Large intestine (tissue), 3 donors: ENCODE measurements around the gene PPP1R7. TPM values are rescaled to one million over a fixed set of nuclear protein-coding genes. Genes with fewer than 3 reads are reported as not detected.
"Not testable (repeated sequence)": the region's sequence is repeated elsewhere in the genome, so short reads cannot be mapped to it uniquely, and the experiment has no call there.

Source experiments
- DNase-seq, 2 donors: peaks; one replicate each; pipeline versions ENCODE4 v3.0.0 to v3.0.0-alpha.2; 2013
- H3K27ac ChIP-seq: one replicate; pipeline ENCODE4 v1.5.1; 2013; ENCODE audit warnings: low read length
- H3K27me3 ChIP-seq: 2 replicates; pipeline ENCODE4 v1.6.1; 2013; ENCODE audit warnings: low read length; ENCODE audit not compliant: control insufficient read depth, insufficient read depth
- H3K36me3 ChIP-seq: 2 replicates; pipeline ENCODE4 v1.6.1; 2013; ENCODE audit warnings: low read length; ENCODE audit not compliant: control insufficient read depth, insufficient read depth
- H3K4me1 ChIP-seq: one replicate; pipeline ENCODE4 v1.6.1; 2013; ENCODE audit warnings: low read length; ENCODE audit not compliant: control insufficient read depth, insufficient read depth
- H3K4me3 ChIP-seq: one replicate; pipeline ENCODE4 v1.5.1; 2013; ENCODE audit warnings: low read length
- H3K9me3 ChIP-seq: one replicate; pipeline ENCODE4 v1.6.1; 2013; ENCODE audit warnings: mild to moderate bottlenecking, low read depth, low read length, moderate library complexity; ENCODE audit not compliant: control insufficient read depth
- WGBS: methylation state at CpG from one replicate; pipeline ENCODE4 v1.1.5; 2013; ENCODE audit warnings: low lambda C conversion rate; ENCODE audit not compliant: insufficient coverage; 5-methylcytosine and 5-hydroxymethylcytosine counted together
- polyA plus RNA-seq: library from polyadenylated mRNA; unstranded; fragments of 120-200 nt; gene quantifications from one replicate; pipeline ENCODE4 v1.2.1, GENCODE V29; 2013

The PPP1R7 gene
- polyA plus RNA-seq, 1 donor, result 58.4 TPM

DNA sequence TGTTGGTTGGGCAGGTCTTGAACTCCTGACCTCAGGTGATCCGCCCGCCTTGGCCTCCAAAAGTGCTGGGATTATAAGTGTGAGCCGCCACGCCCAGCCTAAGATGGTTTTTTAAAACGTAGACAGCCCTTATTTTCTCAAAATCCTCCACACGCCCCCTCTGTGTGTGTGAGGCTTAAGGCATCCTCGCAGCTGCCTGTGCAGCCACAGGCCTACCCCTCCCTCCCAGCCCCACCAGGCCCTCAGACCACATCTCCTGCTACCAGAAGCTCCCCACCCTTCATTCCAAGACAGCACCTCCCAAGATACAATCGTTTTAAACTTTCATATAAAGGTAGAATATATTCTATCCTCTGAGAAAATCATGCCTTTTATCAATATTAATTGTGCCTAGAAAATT, 43.0 kb downstream of the PPP1R7 start:
- WGBS, result no CpG with 5 or more reads among the region's 8 CpGs
- H3K27ac ChIP-seq, result no peak overlapping the region

DNA sequence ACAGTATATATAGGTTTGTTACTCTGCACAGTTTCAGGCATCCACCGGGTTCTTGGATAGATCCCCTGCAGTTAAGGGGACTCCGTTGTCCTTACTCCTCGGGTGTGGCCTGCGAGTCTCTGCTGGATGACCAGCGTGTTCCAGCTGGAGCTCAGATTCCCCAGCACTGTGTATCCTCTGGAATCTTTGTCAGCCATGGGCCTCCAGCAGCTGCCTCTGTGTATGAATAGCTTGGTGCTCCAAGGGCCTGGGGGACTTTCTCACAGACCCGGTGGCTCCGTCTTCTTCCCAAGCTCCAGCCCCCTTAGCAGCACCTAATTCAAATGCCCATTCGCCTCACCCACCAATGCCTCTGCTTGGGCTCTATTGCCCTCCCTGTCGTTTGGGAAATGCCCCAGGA, 44.5 kb downstream of the PPP1R7 start:
- no peaks in the 10 kb centered on the region for H3K27me3 ChIP-seq
- DNase-seq, result no peak
- no peaks in the 10 kb centered on the region for H3K36me3 ChIP-seq
- no peaks in the 10 kb centered on the region for H3K4me1 ChIP-seq
- no peak overlapping the region for H3K27ac ChIP-seq
- no CpG with 5 or more reads among the region's 9 CpGs for WGBS
- no peaks in the 10 kb centered on the region for H3K9me3 ChIP-seq
- H3K4me3 ChIP-seq, result no peak overlapping the region

More for the DNA sequence above, 43.0 kb downstream of the PPP1R7 start:
- Histone ChIP-seq H3K27me3 (peaks cover 4% of the 10 kb centered on the region), H3K9me3 (no peaks in the 10 kb centered on the region), H3K4me1 (no peaks in the 10 kb centered on the region), H3K4me3 (no peak overlapping the region), H3K36me3 (no peaks in the 10 kb centered on the region)
- DNase-seq, result no peak

DNA sequence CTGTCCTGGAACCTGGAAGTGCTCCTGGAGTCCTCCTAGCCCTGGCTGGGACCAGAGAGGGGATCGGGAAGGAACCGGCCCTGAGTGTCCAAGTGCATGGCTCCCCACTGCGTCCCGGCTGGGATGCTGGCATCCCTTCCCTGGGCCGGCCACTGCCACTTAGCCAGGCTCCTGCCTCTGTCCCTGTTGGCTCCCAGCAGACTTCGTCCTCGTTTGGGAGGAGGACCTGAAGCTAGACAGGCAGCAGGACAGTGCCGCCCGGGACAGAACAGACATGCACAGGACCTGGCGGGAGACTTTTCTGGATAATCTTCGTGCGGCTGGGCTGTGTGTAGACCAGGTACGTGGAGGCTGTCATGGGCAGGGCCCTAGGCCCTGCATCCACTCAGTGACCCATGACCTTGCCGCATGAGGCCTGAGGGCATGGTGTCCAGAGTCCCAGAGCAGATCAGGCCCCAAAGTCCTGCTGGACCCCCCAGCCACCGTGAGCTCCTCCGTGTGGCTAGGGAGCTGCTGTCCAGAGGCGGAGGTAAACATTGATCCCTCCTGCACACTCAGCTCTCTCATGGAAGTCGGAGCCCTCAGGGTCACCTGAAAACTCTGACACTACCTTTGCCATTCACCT, 45.4 kb downstream of the PPP1R7 start:
- no peak overlapping the region for H3K27ac ChIP-seq
- DNase-seq, result no peak
- WGBS, result no CpG with 5 or more reads among the region's 18 CpGs

DNA sequence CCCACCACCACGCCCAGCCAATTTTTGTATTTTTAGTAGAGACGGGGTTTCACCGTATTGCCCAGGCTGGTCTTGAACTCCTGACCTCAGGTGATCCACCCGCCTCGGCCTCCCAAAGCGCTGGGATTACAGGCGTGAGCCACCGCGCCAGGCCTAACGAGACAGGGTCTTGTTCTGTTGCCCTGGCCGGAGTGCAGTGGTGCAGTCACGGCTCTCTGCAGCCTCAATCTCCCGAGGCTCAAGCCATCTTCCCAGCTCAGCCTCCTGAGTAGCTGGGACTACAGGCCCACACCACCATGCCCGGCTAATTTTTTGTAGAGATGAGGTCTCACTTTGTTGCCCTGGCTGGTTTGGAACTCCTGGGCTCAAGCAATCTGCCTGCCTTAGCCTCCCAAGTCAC, 47.0 kb downstream of the PPP1R7 start:
- H3K36me3 ChIP-seq, H3K27me3 ChIP-seq, H3K4me1 ChIP-seq, H3K27ac ChIP-seq, H3K9me3 ChIP-seq, H3K4me3 ChIP-seq, DNase-seq: not testable (repeated sequence)
- no CpG with 5 or more reads among the region's 14 CpGs for WGBS

More for the DNA sequence above, 45.4 kb downstream of the PPP1R7 start:
- Histone ChIP-seq H3K27me3 (no peaks in the 10 kb centered on the region), H3K4me3 (no peak overlapping the region), H3K4me1 (no peaks in the 10 kb centered on the region), H3K36me3 (no peaks in the 10 kb centered on the region), H3K9me3 (no peaks in the 10 kb centered on the region)

DNA sequence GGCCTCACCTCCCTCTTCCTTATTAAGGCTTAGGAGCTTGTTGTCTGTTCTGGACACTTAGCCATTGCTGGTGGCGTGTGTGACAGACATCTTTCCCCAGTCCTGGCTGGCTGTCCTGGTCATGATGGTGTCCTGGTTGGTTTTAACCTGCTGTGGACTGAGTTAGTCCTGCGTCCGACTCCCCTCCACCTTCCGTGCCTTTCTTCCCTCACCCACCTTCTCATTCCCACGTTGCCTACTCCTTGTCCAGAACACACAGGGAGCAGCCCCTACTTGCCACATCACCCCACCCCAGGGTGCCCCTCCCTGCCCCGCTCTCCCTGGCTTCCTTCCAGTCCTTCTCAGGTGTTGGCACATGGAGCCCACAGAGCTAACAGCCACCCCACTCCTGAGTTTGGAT, 47.7 kb downstream of the PPP1R7 start:
- Histone ChIP-seq H3K36me3 (no peaks in the 10 kb centered on the region), H3K9me3 (no peaks in the 10 kb centered on the region), H3K4me3 (no peak overlapping the region), H3K4me1 (no peaks in the 10 kb centered on the region), H3K27ac (no peak overlapping the region), H3K27me3 (no peaks in the 10 kb centered on the region)
- no peak for DNase-seq
- WGBS, result 40% methylated on average over 1 of the region's 6 CpGs

DNA sequence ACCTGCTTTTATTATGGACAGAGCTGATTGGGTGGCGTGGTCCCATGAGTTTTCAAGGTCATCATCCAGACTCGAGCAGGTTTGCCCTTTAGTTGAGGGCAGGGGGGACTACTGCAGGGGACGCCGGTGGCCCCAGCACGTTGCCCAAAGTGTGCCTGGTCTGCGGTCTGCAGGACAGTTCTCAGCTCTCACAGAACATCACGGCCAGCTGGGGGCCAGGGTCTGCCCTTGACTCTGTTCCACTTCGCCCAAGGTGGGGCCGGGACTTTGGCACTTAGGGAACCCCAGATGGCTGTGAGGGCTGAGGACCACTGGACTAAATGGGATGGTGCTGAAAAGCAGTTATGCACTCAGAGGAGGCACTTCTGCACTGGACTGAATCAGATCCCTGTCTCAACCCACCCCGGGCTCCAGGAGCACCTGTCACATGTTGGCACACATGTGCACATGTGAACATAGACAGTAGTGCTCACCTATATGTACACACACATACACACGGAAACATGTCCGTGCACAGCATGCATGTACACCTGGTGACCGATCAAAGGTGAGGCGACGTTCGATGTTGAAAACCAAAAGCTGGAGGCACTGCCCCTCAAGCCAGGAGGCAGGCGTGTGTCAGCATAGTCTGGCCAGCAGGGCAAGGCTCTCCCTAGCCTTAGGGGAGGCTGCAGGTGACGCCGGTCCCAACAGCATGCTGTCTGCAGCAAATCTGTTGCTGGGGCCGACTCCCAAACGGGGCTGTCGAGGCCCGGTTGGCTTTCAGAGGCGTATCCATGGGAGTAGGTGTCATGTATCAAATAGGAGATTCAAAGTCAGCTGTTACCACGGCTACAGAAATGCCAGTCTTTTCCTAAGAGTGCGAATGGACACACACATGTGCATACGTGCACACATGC, 48.4 kb downstream of the PPP1R7 start:
- no peaks in the 10 kb centered on the region for H3K27me3 ChIP-seq
- DNase-seq, result no peak
- no peaks in the 10 kb centered on the region for H3K36me3 ChIP-seq
- H3K4me1 ChIP-seq, result no peaks in the 10 kb centered on the region
- WGBS, result no CpG with 5 or more reads among the region's 27 CpGs
- H3K9me3 ChIP-seq, result no peaks in the 10 kb centered on the region
- H3K4me3 ChIP-seq, result no peak overlapping the region
- no peak overlapping the region for H3K27ac ChIP-seq

DNA sequence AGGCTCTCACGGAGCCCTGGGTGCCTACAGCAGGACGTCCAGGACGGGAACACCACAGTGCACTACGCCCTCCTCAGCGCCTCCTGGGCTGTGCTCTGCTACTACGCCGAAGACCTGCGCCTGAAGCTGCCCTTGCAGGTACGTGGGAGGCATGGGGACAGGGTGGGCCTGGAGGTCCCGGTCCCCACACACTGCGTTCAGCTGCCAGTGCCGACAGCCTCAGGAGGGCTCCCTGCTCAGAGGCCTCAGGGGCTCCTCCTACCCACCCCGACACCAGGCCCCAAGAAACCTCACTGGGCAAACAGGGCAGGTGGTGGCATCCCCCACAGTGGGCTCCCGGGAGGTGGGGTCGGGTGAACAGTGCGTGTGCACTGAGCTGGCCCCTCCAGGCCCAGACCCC, 49.0 kb downstream of the PPP1R7 start:
- no peaks in the 10 kb centered on the region for H3K27me3 ChIP-seq
- H3K9me3 ChIP-seq, result no peaks in the 10 kb centered on the region
- no peak overlapping the region for H3K27ac ChIP-seq
- no peaks in the 10 kb centered on the region for H3K4me1 ChIP-seq
- DNase-seq, result no peak
- no CpG with 5 or more reads among the region's 16 CpGs for WGBS
- no peak overlapping the region for H3K4me3 ChIP-seq
- no peaks in the 10 kb centered on the region for H3K36me3 ChIP-seq

DNA sequence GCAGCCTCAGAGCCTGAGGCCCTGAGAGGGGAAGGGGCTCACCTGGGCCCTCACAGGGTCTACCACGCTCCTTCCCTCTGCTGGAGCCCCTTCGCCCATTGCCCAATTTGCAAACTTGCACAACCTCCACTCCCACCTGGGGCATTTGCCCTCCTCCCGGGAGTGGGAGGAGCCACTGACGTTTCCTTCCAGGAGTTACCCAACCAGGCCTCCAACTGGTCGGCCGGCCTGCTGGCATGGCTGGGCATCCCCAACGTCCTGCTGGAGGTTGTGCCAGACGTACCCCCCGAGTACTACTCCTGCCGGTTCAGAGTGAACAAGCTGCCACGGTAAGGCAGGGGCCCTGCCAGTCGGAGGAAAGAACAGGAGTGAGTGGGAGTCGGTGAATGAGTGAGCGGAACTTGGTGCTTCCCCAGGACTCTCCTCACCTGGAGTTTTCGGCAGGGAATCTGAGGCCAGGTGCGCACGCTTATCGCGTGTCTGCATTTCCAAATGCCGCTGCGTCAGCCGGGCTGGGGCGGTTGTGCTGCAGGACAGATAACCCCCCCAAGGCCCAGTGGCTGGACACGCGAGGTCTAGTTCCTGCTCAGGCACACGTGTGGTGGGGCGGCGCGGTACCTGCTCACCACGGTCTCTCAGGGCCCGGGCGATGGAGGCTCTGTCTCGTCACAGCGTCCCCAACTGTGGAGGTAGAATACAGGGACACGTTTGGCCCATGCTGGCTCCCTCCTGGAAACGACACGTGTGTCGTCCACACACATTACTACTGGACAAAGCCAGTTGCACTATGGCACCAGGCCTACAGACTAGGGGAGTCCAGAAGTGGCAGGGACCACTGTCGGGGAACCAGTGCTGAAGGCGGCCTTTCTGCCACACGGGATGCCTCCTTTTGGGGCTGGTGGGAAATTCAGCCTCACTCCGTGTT, 49.9 kb downstream of the PPP1R7 start:
- Histone ChIP-seq H3K4me1 (no peaks in the 10 kb centered on the region), H3K27ac (no peak overlapping the region), H3K4me3 (no peak overlapping the region), H3K36me3 (no peaks in the 10 kb centered on the region), H3K27me3 (no peaks in the 10 kb centered on the region), H3K9me3 (no peaks in the 10 kb centered on the region)
- WGBS, result no CpG with 5 or more reads among the region's 42 CpGs
- no peak for DNase-seq

DNA sequence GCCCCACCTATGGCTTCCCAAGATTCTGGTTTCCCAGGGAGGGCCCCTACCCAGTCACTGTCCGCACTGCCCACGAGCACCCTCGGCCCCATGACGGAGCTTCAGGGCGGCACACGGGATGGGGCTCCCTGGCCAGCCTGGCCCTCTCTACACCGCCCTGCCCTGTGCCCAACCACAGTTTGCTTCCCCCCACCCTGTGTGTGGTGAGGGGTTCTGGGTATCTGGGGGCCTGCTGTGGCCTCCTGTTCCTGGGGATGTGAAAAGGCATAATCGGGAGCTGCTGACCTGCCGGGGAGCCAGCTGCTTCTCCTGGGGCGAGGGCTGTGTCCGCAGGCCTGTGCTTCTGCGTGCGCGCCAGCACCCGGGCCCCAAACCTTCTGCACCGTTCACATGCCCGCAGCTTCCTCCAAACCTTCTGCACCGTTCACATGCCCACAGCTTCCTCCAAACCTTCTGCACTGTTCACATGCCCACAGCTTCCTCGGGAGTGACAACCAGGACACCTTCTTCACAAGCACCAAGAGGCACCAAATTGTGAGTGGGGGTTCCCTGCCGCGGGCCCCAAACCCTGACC, 50.6 kb downstream of the PPP1R7 start:
- Histone ChIP-seq H3K9me3 (no peaks in the 10 kb centered on the region), H3K4me1 (no peaks in the 10 kb centered on the region), H3K36me3 (no peaks in the 10 kb centered on the region), H3K27me3 (no peaks in the 10 kb centered on the region), H3K4me3 (no peak overlapping the region), H3K27ac (no peak overlapping the region)
- WGBS, result no CpG with 5 or more reads among the region's 21 CpGs
- no peak for DNase-seq
